GM18907 (cell line): ENCODE results near the gene FGF5.

Source experiments
- ATAC-seq: cut with Tn5 transposase; IDR thresholded peaks from one replicate; pipeline ENCODE4 v1.9.1; 2021; ENCODE audit warnings: mild to moderate bottlenecking, moderate library complexity; ENCODE audit not compliant: unreplicated experiment

FGF5 gene

DNA sequence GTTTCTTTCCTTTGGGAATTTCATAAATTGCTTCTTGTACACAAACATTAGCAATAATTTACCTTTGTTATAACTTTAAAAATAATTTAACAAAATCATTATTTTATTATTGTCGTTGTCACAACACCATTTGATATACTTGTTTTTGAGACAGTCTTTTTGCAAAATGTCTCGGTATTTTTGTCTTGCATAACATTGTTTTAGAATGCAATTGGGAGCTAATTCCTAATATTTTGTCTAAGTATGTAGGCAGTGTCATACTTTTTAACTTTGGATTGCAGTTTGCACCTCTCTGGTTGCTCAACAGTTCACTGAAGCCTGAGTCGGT is 68.7 kb downstream of the FGF5 start:
- ATAC-seq: no peak

DNA sequence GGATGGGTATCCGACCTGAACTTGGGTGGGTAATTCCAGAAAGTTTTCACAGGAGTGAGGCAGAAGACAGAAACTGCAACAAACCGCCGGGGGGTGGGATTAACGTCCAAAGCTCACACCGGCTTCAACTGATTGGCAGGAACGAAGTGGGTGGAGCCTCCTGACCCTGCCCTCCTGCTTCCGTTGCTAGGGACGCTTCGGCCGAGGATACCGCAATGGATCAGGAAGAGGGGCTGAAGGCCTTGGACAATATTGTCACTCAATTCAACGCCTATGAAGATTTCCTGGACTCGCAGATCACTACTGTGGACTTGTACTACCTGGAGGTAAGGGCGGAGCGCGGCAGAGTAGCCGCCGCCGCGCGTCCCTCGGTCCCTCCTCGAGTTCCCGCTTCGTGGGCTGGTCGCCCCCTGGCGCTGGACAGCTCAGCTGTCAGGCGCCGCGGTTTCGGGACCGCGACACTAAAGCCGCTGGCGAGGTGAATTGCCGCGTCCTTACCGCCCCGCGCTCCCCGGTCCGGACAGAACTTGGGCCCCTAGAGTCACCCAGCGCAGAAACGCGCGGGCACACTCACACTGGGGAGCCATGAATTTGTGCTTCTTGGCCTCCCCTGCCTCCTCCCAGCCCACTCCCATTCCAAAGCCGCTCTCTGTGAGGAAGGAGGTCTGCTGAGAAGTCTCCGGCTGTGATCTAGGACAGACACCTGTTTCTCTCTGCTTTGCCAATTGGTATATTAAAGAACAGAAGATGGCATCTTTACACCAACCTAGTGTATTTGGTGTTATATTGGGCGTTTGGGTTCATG is 69.3 kb downstream of the FGF5 start, which contains the start of gene CFAP299:
TSS of gene CFAP299 (plus strand) at position 177 of the 805 bp plus-strand sequence.
- peak; percentile 99 for ATAC-seq

DNA sequence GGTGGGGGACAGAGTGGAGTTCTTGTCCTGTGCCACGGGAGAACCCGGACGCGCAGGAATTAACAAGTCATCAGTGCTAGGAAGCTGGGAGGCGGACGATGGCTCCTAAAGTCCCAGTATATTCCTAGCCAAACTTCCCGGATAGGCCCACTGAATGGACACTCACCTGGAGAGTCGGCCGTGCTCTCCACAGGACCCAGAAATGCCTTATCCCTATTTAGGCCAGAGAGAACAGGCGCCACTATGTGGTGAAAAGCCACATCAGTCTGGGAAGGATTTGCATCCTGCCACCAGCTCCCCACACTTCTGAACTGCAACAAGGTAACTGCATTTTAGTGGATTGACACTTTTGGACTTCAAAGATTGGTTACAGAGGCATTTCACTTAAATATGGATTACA is 70.1 kb downstream of the FGF5 start:
- ATAC-seq: no peak

DNA sequence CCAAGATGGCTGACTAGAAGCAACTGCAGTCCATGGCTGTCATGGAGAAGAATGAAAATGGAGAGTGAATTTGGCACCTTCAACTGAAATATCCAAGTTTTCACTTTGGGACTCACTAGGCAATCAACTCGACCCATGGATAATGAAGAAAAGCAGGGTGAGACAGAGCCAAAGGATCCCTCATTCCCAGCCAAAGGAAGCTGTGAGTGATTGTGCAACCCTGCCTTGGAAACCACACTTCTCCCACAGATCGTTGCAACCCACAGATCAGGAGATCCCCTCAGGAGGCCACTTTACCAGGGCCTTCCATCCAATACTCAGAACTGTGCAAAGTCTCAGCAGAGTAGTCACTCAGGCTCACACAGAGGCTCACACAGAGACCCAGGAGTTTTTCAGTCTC is 73.6 kb downstream of the FGF5 start:
- no peak for ATAC-seq
